ENCODE results near the gene LIN52. TPM values are rescaled to one million over a fixed set of nuclear protein-coding genes. Genes with fewer than 3 reads are reported as not detected.
A peak's percentile ranks its signal among the peaks of the same experiment; 100 is the strongest.

Gene LIN52
- total RNA-seq, 1 experiment from 2014 or later, result 10.6 TPM

DNA sequence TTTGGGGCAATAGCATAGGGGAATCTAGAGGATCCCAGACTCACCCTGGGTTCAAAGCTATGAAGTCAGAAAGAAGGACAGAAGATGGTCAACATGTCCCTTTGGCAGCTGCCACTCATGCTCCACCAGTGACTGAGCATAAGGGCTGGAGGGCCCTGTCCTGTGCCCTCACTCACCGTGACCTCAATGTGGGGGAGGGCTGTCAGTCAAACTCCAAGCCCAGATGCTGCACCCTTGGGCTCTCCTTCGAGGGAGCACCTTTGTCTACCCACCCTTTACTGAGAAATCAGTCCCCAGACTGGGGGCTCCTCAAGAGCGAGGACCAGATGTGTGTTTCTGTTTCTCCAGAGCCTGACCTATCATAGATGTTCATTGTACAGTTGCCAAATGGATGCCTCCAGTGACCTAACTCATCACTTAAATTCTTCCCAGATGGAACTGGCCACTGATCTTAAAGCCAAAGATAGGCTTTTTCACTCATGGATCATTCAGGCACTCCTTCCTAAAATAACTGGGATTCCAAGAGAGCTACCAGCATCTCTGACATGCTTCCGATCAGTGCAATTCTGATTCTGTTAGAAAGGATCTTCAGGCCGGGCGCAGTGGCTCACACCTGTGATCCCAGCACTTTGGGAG, 127.3 kb downstream of the LIN52 start:
- DNase-seq (ENCODE audit: low spot score), result no peak
- H3K27me3 Mint-ChIP-seq (ENCODE audit: low read depth), result peaks cover 7% of the 10 kb centered on the region
- TF ChIP-seq, protein P1, sequence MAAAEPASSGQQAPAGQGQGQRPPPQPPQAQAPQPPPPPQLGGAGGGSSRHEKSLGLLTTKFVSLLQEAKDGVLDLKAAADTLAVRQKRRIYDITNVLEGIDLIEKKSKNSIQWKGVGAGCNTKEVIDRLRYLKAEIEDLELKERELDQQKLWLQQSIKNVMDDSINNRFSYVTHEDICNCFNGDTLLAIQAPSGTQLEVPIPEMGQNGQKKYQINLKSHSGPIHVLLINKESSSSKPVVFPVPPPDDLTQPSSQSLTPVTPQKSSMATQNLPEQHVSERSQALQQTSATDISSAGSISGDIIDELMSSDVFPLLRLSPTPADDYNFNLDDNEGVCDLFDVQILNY (CRISPR knock-in tag; IDR thresholded peaks at IDR 0.05), result no peak
- TF ChIP-seq, protein P2, sequence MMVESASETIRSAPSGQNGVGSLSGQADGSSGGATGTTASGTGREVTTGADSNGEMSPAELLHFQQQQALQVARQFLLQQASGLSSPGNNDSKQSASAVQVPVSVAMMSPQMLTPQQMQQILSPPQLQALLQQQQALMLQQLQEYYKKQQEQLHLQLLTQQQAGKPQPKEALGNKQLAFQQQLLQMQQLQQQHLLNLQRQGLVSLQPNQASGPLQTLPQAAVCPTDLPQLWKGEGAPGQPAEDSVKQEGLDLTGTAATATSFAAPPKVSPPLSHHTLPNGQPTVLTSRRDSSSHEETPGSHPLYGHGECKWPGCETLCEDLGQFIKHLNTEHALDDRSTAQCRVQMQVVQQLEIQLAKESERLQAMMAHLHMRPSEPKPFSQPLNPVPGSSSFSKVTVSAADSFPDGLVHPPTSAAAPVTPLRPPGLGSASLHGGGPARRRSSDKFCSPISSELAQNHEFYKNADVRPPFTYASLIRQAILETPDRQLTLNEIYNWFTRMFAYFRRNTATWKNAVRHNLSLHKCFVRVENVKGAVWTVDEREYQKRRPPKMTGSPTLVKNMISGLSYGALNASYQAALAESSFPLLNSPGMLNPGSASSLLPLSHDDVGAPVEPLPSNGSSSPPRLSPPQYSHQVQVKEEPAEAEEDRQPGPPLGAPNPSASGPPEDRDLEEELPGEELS (CRISPR knock-in tag; IDR thresholded peaks at IDR 0.05), result no peak
- H3K27ac Mint-ChIP-seq, result no peak overlapping the region
- ATAC-seq, result no peak
- no peaks in the 10 kb centered on the region for H3K36me3 Mint-ChIP-seq
- H3K4me1 Mint-ChIP-seq, result no peaks in the 10 kb centered on the region; the same call in 1 of the 2 replicates
- H3K4me3 Mint-ChIP-seq, result no peak overlapping the region
- ChIA-PET CTCF (interaction anchor here (1.1 to 3.3 kb wide), 2 partner anchors 27 to 46 kb away, joined by 3 to 20 read pairs; partner anchors contain the start of gene VSX2), POLR2A (no interaction called here)
- H3K9me3 Mint-ChIP-seq, result no peaks in the 10 kb centered on the region

DNA sequence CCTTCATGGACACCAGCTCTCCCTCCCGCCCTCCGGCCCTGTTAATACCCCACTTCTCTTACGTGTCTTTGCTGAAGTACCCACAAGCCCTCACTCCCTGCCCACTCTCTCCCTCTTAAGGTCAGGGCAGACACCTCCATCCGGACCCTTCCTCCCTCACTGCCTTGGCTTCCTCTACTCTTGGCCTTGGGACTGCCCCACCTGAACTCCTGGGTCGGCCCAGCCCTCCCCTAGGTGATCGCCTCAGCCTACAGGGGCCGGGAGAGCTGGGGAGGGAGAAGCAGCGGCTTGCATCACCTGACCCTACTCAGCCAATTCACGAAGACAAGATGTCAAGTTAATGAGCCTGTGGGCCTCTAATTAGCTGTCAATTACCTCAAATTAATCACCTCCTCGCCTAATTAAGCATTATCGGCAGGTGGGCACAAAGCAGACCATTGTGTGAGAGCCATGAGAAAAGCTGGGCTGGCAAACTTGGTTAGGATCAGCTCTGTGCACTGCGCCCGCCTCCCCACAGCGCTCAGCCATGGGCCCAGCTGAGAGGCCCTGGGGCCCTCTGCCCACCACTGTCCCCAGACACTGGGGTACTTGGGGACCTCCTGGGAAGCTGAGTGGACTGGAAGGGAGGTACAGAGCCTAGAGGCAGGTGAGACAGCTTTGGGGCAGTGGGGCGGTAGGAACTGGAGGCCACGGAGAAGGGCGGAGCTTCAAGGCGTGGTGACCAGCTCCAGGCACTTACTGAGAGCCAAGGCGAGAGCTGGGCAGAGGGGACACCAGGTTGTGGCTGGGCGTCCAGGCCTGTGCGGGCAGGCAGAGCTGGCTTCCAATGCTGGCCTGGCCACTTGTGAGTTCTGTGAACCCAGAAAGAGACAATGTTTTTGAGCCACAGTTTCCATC, 129.4 kb downstream of the LIN52 start:
- H3K4me3 Mint-ChIP-seq, result no peak overlapping the region
- no peaks in the 10 kb centered on the region for H3K9me3 Mint-ChIP-seq
- no peaks in the 10 kb centered on the region; the same call in 1 of the 2 replicates for H3K4me1 Mint-ChIP-seq
- ChIA-PET CTCF (interaction anchor here (0.6 to 4.6 kb wide), 10 partner anchors 32 to 165 kb away, joined by 3 to 35 read pairs (median 4); no protein-coding TSS in a partner anchor), POLR2A (interaction anchor here (0.8 kb wide), 1 partner anchor 33 kb away, joined by 3 read pairs; no protein-coding TSS in a partner anchor)
- ATAC-seq (peak; percentile 21), DNase-seq (ENCODE audit: low spot score) (no peak)
- peaks cover 26% of the 10 kb centered on the region for H3K27me3 Mint-ChIP-seq (ENCODE audit: low read depth)
- no peaks in the 10 kb centered on the region for H3K36me3 Mint-ChIP-seq
- TF ChIP-seq NFYB (CRISPR knock-in tag; conservative IDR thresholded peaks at IDR 0.05; ENCODE audit: low read depth), result no peak
- TF ChIP-seq ELF4 (CRISPR knock-in tag; IDR thresholded peaks at IDR 0.05; ENCODE audit: low read depth), result no peak
- TF ChIP-seq, protein P3, sequence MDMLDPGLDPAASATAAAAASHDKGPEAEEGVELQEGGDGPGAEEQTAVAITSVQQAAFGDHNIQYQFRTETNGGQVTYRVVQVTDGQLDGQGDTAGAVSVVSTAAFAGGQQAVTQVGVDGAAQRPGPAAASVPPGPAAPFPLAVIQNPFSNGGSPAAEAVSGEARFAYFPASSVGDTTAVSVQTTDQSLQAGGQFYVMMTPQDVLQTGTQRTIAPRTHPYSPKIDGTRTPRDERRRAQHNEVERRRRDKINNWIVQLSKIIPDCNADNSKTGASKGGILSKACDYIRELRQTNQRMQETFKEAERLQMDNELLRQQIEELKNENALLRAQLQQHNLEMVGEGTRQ (CRISPR knock-in tag; IDR thresholded peaks at IDR 0.05), result peak; percentile 38
- H3K27ac Mint-ChIP-seq, result no peak overlapping the region

- DNase-seq (ENCODE audit: low spot score) (no peak), ATAC-seq (no peak)
- Mint-ChIP-seq H3K4me1 (no peaks in the 10 kb centered on the region; the same call in 1 of the 2 replicates), H3K36me3 (no peaks in the 10 kb centered on the region), H3K4me3 (no peak overlapping the region), H3K9me3 (no peaks in the 10 kb centered on the region), H3K27ac (no peak overlapping the region), H3K27me3 (ENCODE audit: low read depth) (peaks cover 26% of the 10 kb centered on the region)
- CTCF ChIA-PET, result interaction anchor here (0.7 to 4.6 kb wide), 5 partner anchors 34 to 81 kb away, joined by 3 to 35 read pairs (median 3); no protein-coding TSS in a partner anchor
- POLR2A ChIA-PET, result no interaction called here
- TF ChIP-seq GTF2I (CRISPR knock-in tag; conservative IDR thresholded peaks at IDR 0.05) (no peak), FOXK1 (CRISPR knock-in tag; IDR thresholded peaks at IDR 0.05) (no peak), ERG (CRISPR knock-in tag; IDR thresholded peaks at IDR 0.05) (no peak), NFATC4 (CRISPR knock-in tag; IDR thresholded peaks at IDR 0.05) (no peak), MXD4 (CRISPR knock-in tag; IDR thresholded peaks at IDR 0.05; ENCODE audit: borderline replicate concordance) (no peak), JUN (CRISPR knock-in tag; IDR thresholded peaks at IDR 0.05) (no peak), ARID4B (CRISPR knock-in tag; IDR thresholded peaks at IDR 0.05; ENCODE audit: borderline replicate concordance) (no peak), NFE2L1 (CRISPR knock-in tag; IDR thresholded peaks at IDR 0.05) (no peak), ZNF416 (CRISPR knock-in tag; IDR thresholded peaks at IDR 0.05) (no peak)
- TF ChIP-seq, protein P4, sequence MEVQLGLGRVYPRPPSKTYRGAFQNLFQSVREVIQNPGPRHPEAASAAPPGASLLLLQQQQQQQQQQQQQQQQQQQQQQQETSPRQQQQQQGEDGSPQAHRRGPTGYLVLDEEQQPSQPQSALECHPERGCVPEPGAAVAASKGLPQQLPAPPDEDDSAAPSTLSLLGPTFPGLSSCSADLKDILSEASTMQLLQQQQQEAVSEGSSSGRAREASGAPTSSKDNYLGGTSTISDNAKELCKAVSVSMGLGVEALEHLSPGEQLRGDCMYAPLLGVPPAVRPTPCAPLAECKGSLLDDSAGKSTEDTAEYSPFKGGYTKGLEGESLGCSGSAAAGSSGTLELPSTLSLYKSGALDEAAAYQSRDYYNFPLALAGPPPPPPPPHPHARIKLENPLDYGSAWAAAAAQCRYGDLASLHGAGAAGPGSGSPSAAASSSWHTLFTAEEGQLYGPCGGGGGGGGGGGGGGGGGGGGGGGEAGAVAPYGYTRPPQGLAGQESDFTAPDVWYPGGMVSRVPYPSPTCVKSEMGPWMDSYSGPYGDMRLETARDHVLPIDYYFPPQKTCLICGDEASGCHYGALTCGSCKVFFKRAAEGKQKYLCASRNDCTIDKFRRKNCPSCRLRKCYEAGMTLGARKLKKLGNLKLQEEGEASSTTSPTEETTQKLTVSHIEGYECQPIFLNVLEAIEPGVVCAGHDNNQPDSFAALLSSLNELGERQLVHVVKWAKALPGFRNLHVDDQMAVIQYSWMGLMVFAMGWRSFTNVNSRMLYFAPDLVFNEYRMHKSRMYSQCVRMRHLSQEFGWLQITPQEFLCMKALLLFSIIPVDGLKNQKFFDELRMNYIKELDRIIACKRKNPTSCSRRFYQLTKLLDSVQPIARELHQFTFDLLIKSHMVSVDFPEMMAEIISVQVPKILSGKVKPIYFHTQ (CRISPR knock-in tag; IDR thresholded peaks at IDR 0.05), result no peak
- TF ChIP-seq, protein P3 (CRISPR knock-in tag; IDR thresholded peaks at IDR 0.05), result no peak
Observed at GRCh38 chr14:74216671-74217070, 131.9 kb downstream of the LIN52 start.
